Fibroblast of mammary gland (primary cell): Measurements from ENCODE around the gene TTPAL.
A peak's percentile ranks its signal among the peaks of the same experiment; 100 is the strongest.

Source experiments
- DNase-seq: peaks from one replicate; pipeline ENCODE4 v3.0.0-alpha.2; 2010; ENCODE audit warnings: low read depth
- H3K4me3 ChIP-seq: 2 replicates; pipeline ENCODE4 v1.5.1; 2011; ENCODE audit warnings: low read depth, mild to moderate bottlenecking, low read length, moderate library complexity; ENCODE audit not compliant: control insufficient read depth
- TF ChIP-seq, protein P1 (sequence below): conservative IDR thresholded peaks from 2 replicates; pipeline ENCODE4 v1.5.1; 2011; ENCODE audit warnings: low read depth, low read length, inconsistent platforms; ENCODE audit not compliant: control insufficient read depth, insufficient read depth

The TTPAL gene

DNA sequence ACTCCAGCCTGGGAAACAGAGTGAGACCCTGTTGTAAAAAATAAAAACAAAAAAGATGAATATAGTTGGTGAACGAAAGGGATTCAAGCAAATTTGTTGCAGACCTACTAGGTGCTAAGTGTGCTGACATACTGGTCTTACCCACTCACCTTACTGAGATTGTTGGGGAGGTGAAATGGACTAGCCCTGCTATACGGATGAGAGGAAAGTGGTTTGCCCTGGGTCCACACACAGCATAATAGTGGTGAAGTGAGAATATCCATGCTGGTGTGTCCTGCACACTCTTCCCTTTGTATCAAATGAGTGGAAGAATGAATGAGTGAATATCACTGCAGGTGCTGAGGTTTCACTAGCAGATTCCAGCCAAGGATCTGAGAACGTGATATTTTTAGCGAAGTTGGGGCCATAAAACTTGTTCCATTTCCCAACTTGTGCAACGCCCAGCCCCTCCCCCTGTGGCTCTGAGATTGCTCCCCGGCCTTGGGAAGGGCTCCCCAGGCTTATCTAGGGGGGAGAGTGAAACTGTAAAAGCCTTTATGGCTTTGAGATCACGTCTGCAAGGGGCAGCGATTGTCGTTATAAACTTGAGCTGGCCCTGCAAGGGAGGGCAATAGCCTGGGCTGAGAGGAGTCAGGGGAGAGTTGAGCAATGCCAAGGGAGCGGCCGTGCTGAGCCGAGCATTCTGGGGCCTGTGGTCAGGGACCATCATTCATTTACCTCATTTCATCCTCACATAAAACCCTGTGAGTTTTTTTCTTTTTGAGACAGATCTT lies 33.2 kb upstream of the TTPAL start:
- peak; percentile 20 for DNase-seq
- TF ChIP-seq, protein P1, sequence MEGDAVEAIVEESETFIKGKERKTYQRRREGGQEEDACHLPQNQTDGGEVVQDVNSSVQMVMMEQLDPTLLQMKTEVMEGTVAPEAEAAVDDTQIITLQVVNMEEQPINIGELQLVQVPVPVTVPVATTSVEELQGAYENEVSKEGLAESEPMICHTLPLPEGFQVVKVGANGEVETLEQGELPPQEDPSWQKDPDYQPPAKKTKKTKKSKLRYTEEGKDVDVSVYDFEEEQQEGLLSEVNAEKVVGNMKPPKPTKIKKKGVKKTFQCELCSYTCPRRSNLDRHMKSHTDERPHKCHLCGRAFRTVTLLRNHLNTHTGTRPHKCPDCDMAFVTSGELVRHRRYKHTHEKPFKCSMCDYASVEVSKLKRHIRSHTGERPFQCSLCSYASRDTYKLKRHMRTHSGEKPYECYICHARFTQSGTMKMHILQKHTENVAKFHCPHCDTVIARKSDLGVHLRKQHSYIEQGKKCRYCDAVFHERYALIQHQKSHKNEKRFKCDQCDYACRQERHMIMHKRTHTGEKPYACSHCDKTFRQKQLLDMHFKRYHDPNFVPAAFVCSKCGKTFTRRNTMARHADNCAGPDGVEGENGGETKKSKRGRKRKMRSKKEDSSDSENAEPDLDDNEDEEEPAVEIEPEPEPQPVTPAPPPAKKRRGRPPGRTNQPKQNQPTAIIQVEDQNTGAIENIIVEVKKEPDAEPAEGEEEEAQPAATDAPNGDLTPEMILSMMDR, result no peak
- H3K4me3 ChIP-seq, result no peak overlapping the region

DNA sequence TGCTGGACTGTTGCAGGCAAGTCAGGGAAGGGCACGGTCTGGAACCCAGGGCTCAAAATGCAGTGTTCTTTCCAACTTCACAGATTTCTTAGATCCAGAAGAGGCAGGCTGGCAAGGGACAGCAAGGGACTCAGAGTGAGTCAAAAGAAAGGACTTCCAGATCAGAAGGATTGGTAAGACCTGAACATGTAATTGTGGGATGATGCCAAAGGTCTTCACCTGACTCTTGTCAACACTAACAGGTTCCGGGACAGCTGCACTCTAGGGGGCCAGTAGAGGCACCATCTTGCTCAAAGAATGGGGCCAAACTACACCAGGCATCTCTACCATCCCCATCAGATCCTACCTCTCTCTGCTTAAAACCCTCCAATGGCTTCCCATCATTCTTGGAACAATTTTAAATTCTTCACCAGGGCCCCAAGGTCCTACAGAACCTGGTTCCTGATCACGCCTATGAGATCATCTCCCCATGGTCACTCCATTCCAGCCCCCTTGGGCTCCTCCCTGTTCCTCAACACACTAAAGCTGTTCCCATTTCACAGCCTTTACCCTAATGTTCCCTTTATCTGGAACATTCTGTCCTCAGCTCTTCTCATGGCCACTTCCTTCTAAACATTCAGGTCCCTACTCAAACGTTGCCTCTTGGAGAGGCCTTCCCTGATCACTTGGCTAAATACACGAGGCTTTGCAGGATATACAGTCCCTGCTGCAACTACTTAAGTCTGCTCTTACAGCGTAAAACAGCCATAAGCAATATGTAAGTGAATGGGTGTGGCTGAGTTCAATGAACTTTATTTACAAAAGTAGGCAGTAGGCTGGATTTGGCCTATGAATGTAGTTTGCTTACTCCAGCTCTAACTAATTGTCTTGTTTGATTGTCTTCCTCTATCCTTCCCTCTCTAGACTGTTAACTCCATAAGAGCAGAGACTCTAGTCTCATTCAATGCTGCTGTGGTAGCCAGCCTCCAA lies 29.6 kb upstream of the TTPAL start:
- DNase-seq, result no peak
- no peak overlapping the region for H3K4me3 ChIP-seq
- TF ChIP-seq, protein P1, result no peak

DNA sequence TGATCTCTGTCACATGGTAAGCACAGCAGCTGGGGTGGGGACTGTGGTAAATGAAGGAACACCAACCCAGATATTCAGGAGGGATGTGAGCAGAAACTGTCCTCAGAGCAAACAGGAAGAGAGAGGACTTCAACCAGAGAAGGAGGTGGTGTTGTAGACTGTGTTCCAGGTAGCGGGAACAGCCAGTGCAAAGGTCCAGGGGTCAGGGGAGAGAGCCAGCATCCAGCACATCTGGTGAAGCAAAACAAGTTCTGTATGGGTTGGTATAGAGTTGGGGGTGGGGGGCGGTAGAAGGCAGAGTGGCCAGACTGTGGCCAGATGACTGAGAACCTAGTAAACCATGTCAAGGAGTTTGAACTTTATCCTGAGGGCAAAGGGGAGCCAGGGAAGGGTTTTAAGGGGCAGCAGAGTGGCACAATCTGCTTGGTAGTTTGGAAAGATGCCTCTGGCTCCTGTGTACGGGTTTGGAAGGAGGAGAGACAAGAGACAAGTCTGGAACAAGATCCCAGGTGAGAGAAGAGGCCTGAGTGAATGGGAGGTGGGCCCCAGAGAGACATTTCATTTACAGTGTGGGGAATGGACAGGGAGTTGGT lies 27.8 kb upstream of the TTPAL start:
- no peak overlapping the region for H3K4me3 ChIP-seq
- no peak for DNase-seq

DNA sequence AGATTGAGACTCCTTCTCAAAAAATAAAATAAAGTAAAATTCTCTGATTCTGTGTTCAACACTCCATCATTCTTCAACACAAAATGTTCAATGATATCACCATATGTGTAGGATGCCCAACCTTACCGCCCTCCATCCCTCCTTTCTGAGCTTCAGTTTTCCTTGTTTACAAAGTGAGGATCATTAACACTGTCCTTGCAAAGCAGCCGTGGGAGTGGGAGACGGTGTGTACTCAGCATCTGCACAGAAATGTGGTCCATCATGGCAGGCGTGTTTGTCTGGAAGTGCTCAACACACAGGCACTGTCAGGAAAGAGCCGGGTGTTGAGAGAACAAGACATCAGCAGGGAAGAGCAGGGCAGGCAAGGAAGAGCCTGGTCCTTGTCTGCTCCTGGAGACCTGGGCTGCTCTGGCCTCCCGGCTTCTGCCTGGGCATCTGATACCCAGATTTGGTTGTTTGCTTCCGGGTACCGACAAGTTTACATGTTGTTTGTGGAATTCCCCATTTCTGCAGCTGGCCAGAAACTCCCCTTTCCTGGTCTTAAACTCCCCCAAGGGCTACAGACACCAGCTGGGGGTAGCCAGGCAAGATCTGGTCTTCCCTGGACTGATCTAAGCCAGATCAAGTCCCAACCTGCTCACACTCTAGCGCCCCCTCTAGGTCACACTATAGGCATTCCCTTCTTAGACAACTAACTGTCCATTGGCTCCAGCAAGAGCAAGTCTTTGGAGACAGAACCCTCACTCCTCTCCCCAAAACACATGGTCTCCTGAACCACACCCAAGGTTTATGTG lies 26.7 kb upstream of the TTPAL start:
- H3K4me3 ChIP-seq, result no peak overlapping the region
- TF ChIP-seq, protein P1, result peak; percentile 46
- peak; percentile 34 for DNase-seq

More for the DNA sequence above, 27.8 kb upstream of the TTPAL start:
- TF ChIP-seq, protein P1, result no peak

DNA sequence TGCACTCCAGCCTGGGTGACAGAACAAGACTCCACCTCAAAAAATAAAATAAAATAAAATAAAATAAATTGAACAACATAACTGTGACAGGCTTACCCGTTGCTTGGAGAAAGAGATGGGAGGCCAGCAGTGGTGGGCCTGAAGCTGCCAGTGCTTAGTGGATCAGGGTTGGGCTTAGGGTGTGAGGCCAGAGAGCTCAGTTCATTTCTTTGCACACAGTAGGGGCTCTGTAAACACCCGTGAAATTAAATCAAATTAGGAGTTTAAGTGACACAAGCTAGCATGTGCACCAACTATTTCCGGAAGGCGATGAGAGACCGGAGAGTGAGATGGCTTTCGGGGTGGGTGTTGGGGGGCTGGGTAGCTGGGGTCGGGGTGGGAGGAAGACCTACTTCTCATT lies 25.8 kb upstream of the TTPAL start:
- TF ChIP-seq, protein P1, result no peak
- no peak overlapping the region for H3K4me3 ChIP-seq
- DNase-seq, result no peak
